GM23248 (cell line): ENCODE measurements around the gene KHDC4.

Experiments used
- EZH2 ChIP-seq: fragments of 200-600 bp; sonication (generic); IDR thresholded peaks from 2 replicates; pipeline ENCODE4 v1.6.1; 2018; ENCODE audit warnings: antibody characterized with exemption, mild to moderate bottlenecking; ENCODE audit not compliant: insufficient read depth, poor library complexity, severe bottlenecking
- EZH2phosphoT487 ChIP-seq: fragments of 200-600 bp; sonication (generic); IDR thresholded peaks from 2 replicates; pipeline ENCODE4 v1.6.1; 2018; ENCODE audit warnings: antibody characterized with exemption, moderate library complexity, mild to moderate bottlenecking, low read depth; ENCODE audit not compliant: insufficient read depth

DNA sequence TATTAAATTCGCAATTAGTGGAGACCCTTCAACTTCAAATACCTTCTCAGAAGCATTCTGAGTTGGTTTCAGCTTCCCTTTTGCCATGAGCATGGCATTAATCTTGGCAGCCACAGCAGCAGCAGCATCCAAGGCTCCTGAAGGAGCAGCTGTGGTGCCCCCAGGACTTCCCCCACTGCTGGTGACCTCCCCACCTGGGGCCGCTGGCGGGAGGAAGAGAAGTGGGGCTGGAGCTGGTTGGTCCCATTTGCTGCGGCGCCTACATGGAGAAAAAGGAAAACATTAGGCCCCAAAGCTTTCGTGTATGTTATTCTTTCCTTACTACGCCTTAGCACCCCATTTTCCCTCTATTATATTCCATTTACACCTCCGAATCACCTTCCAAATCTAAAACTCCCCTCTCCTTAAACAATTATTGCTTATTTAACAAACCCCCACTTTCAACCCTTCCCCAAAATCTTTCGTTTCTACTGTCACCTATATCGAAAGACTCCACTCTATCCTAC is 569 bp downstream of the KHDC4 start:
- TF ChIP-seq EZH2phosphoT487 (no peak), EZH2 (no peak)
